ENCODE data around the gene ADAMTS12. TPM values are rescaled to one million over a fixed set of nuclear protein-coding genes. Genes with fewer than 3 reads are reported as not detected.

Gene ADAMTS12
- total and polyA plus RNA-seq, 2 experiments from 2014 or later: 7.8 to 11.5 TPM

GRCh38 chr5:33671700-33672291 is 220.0 kb downstream of the ADAMTS12 start:
- in situ Hi-C loops (cut with MboI): no loop called here

GRCh38 chr5:33662722-33663427 is 228.9 kb downstream of the ADAMTS12 start:
- H4K20me1 ChIP-seq (ENCODE audit: insufficient read depth): no peaks in the 10 kb centered on the region
- no peaks in the 10 kb centered on the region for H3K79me2 ChIP-seq (ENCODE audit: insufficient read depth)
- H3K27ac ChIP-seq: peak overlapping the region; percentile 77
- peak overlapping the region; percentile 56 for H3K4me3 ChIP-seq
- peaks cover 39% of the 10 kb centered on the region for H3K4me1 ChIP-seq (ENCODE audit: insufficient read depth)
- 21 to 26% methylated on average over 8 of the region's 8 CpGs for WGBS, 2 experiments (ENCODE audit: low coverage in 1 of 2, low lambda C conversion rate in 2 of 2, missing lambda C conversion rate in 2 of 2)
- no peaks in the 10 kb centered on the region for H3K9me2 ChIP-seq (ENCODE audit: insufficient read depth)
- H3K9me3 ChIP-seq (ENCODE audit: low read depth): no peaks in the 10 kb centered on the region
- in situ Hi-C loops (cut with MboI): no loop called here
- peak overlapping the region; percentile 47 for H3K9ac ChIP-seq
- TF ChIP-seq EZH2phosphoT487 (IDR thresholded peaks at IDR 0.05; ENCODE audit: insufficient read depth, low read depth) (no peak), EZH2 (IDR thresholded peaks at IDR 0.05; ENCODE audit: insufficient read depth, poor library complexity, severe bottlenecking) (no peak)
- no peaks in the 10 kb centered on the region for H3K36me3 ChIP-seq (ENCODE audit: low read depth)
- H3K4me2 ChIP-seq (ENCODE audit: unreplicated experiment): peak overlapping the region; percentile 62
- H2AFZ ChIP-seq: peak overlapping the region; percentile 57
- peaks cover 36% of the 10 kb centered on the region for H3F3A ChIP-seq (ENCODE audit: insufficient read depth)
- no peaks in the 10 kb centered on the region for H3K27me3 ChIP-seq (replicated peaks; ENCODE audit: insufficient read depth)
- DNase-seq: peak; percentile 91

More at GRCh38 chr5:33671700-33672291, 220.0 kb downstream of the ADAMTS12 start:
- WGBS, 2 experiments (ENCODE audit: low coverage in 1 of 2, low lambda C conversion rate in 2 of 2, missing lambda C conversion rate in 2 of 2): 100% methylated on average over 1 of the region's 1 CpG
- Histone ChIP-seq H4K20me1 (ENCODE audit: insufficient read depth) (no peaks in the 10 kb centered on the region), H3K36me3 (ENCODE audit: low read depth) (no peaks in the 10 kb centered on the region), H3K4me2 (ENCODE audit: unreplicated experiment) (no peak overlapping the region), H2AFZ (no peak overlapping the region), H3K4me3 (no peak overlapping the region), H3K79me2 (ENCODE audit: insufficient read depth) (no peaks in the 10 kb centered on the region), H3K27me3 (replicated peaks; ENCODE audit: insufficient read depth) (no peaks in the 10 kb centered on the region), H3K9me2 (ENCODE audit: insufficient read depth) (0 out of 2 replicates have a peak, but pooled peaks cover 5% of the 10 kb centered on the region), H3K9me3 (ENCODE audit: low read depth) (no peaks in the 10 kb centered on the region), H3F3A (ENCODE audit: insufficient read depth) (no peaks in the 10 kb centered on the region), H3K27ac (no peak overlapping the region), H3K9ac (no peak overlapping the region), H3K4me1 (ENCODE audit: insufficient read depth) (no peaks in the 10 kb centered on the region)
- TF ChIP-seq EZH2phosphoT487 (IDR thresholded peaks at IDR 0.05; ENCODE audit: insufficient read depth, low read depth) (no peak), EZH2 (IDR thresholded peaks at IDR 0.05; ENCODE audit: insufficient read depth, poor library complexity, severe bottlenecking) (no peak)
- no peak for DNase-seq

GRCh38 chr5:33659526-33660169 is 232.1 kb downstream of the ADAMTS12 start:
- Histone ChIP-seq H3K27me3 (replicated peaks; ENCODE audit: insufficient read depth) (no peaks in the 10 kb centered on the region), H3K4me3 (no peak overlapping the region), H3K4me1 (ENCODE audit: insufficient read depth) (peaks cover 34% of the 10 kb centered on the region), H3K79me2 (ENCODE audit: insufficient read depth) (no peaks in the 10 kb centered on the region), H3K4me2 (ENCODE audit: unreplicated experiment) (no peak overlapping the region), H3K9me3 (ENCODE audit: low read depth) (no peaks in the 10 kb centered on the region), H3K9ac (no peak overlapping the region), H2AFZ (no peak overlapping the region), H3F3A (ENCODE audit: insufficient read depth) (peaks cover 36% of the 10 kb centered on the region), H4K20me1 (ENCODE audit: insufficient read depth) (no peaks in the 10 kb centered on the region), H3K36me3 (ENCODE audit: low read depth) (no peaks in the 10 kb centered on the region), H3K27ac (no peak overlapping the region), H3K9me2 (ENCODE audit: insufficient read depth) (no peaks in the 10 kb centered on the region)
- TF ChIP-seq EZH2 (IDR thresholded peaks at IDR 0.05; ENCODE audit: insufficient read depth, poor library complexity, severe bottlenecking) (no peak), EZH2phosphoT487 (IDR thresholded peaks at IDR 0.05; ENCODE audit: insufficient read depth, low read depth) (no peak)
- DNase-seq: no peak
- in situ Hi-C loops (cut with MboI): no loop called here
- WGBS, 2 experiments (ENCODE audit: low coverage in 1 of 2, low lambda C conversion rate in 2 of 2, missing lambda C conversion rate in 2 of 2): 46 to 54% methylated on average over 2 of the region's 2 CpGs

GRCh38 chr5:33657804-33658440 is 233.9 kb downstream of the ADAMTS12 start:
- H3K4me1 ChIP-seq (ENCODE audit: insufficient read depth): peaks cover 26% of the 10 kb centered on the region
- no peak overlapping the region for H3K27ac ChIP-seq
- no peaks in the 10 kb centered on the region for H4K20me1 ChIP-seq (ENCODE audit: insufficient read depth)
- H3K27me3 ChIP-seq (replicated peaks; ENCODE audit: insufficient read depth): no peaks in the 10 kb centered on the region
- no peaks in the 10 kb centered on the region for H3K9me2 ChIP-seq (ENCODE audit: insufficient read depth)
- H2AFZ ChIP-seq: no peak overlapping the region
- WGBS, 2 experiments (ENCODE audit: low coverage in 1 of 2, low lambda C conversion rate in 2 of 2, missing lambda C conversion rate in 2 of 2): 84 to 92% methylated on average over 5 of the region's 5 CpGs
- in situ Hi-C loops (cut with MboI): no loop called here
- H3K4me3 ChIP-seq: no peak overlapping the region
- H3K79me2 ChIP-seq (ENCODE audit: insufficient read depth): no peaks in the 10 kb centered on the region
- TF ChIP-seq EZH2phosphoT487 (IDR thresholded peaks at IDR 0.05; ENCODE audit: insufficient read depth, low read depth) (no peak), EZH2 (IDR thresholded peaks at IDR 0.05; ENCODE audit: insufficient read depth, poor library complexity, severe bottlenecking) (no peak)
- H3K36me3 ChIP-seq (ENCODE audit: low read depth): no peaks in the 10 kb centered on the region
- DNase-seq: no peak
- no peak overlapping the region for H3K9ac ChIP-seq
- H3K9me3 ChIP-seq (ENCODE audit: low read depth): no peaks in the 10 kb centered on the region
- peaks cover 21% of the 10 kb centered on the region for H3F3A ChIP-seq (ENCODE audit: insufficient read depth)
- no peak overlapping the region for H3K4me2 ChIP-seq (ENCODE audit: unreplicated experiment)

All from GM23248 (cell line).